Smooth muscle cell (in vitro differentiated cells): ENCODE results near the gene GNLY. TPM values are rescaled to one million over a fixed set of nuclear protein-coding genes. Genes with fewer than 3 reads are reported as not detected.

Experiments
- DNase-seq: peaks from one replicate; lab custom pipeline; 2025; ENCODE audit not compliant: unreplicated experiment; lab: John Stamatoyannopoulos, UW
- H2AFZ ChIP-seq: fragments of 200-600 bp; sonication (generic); 2 replicates; pipeline ENCODE4 v1.6.0; 2016; ENCODE audit warnings: antibody characterized with exemption, low read depth, mild to moderate bottlenecking
- H3F3A ChIP-seq: fragments of 200-600 bp; sonication (generic); 2 replicates; pipeline ENCODE4 v1.6.0; 2017; ENCODE audit warnings: antibody characterized with exemption, low read depth
- H3K27ac ChIP-seq: fragments of 200-600 bp; sonication (generic); 2 replicates; pipeline ENCODE4 v1.5.1; 2016; ENCODE audit warnings: low read depth, mild to moderate bottlenecking
- H3K27me3 ChIP-seq: fragments of 200-600 bp; sonication (generic); 2 replicates; pipeline ENCODE4 v1.6.1; 2016; ENCODE audit warnings: low read depth, mild to moderate bottlenecking
- H3K36me3 ChIP-seq: fragments of 200-600 bp; sonication (generic); 2 replicates; pipeline ENCODE4 v1.5.1; 2016; ENCODE audit warnings: low read depth
- H3K4me1 ChIP-seq: fragments of 200-600 bp; sonication (generic); 2 replicates; pipeline ENCODE4 v1.5.1; 2016; ENCODE audit warnings: low read depth
- H3K4me2 ChIP-seq: fragments of 200-600 bp; sonication (generic); 2 replicates; pipeline ENCODE4 v1.6.0; 2016; ENCODE audit warnings: mild to moderate bottlenecking
- H3K4me3 ChIP-seq: fragments of 200-600 bp; sonication (generic); 2 replicates; pipeline ENCODE4 v1.5.1; 2016; ENCODE audit warnings: mild to moderate bottlenecking
- H3K79me2 ChIP-seq: fragments of 200-600 bp; sonication (generic); 2 replicates; pipeline ENCODE4 v1.6.0; 2016; ENCODE audit warnings: low read depth, mild to moderate bottlenecking
- H3K9ac ChIP-seq: fragments of 200-600 bp; sonication (generic); 2 replicates; pipeline ENCODE4 v1.6.0; 2016; ENCODE audit warnings: low read depth
- H3K9me3 ChIP-seq: fragments of 200-600 bp; sonication (generic); replicated peaks from 2 replicates; pipeline ENCODE4 v1.5.1; 2016; ENCODE audit warnings: low read depth
- H4K20me1 ChIP-seq: fragments of 200-600 bp; sonication (generic); 2 replicates; pipeline ENCODE4 v1.6.0; 2016; ENCODE audit warnings: low read depth
- WGBS: methylation state at CpG from one replicate; pipeline ENCODE4 v1.1.7; 2016; ENCODE audit warnings: low lambda C conversion rate; 5-methylcytosine and 5-hydroxymethylcytosine counted together
- polyA plus RNA-seq: library from polyadenylated mRNA; unstranded; fragments of >200 nt; fragmentation: Nextera tagmentation; extraction: Ambion mirVana; gene quantifications from 2 replicates; pipeline ENCODE4 v1.2.1, GENCODE V29; 2016
- total RNA-seq: library from RNA; depleted of rRNA; stranded (reverse); fragments of >200 nt; gene quantifications from 2 replicates; pipeline ENCODE4 v1.2.3, GENCODE V29; 2014
- TF ChIP-seq, protein P1 (sequence below): fragments of 200-600 bp; sonication (generic); IDR thresholded peaks from 2 replicates; pipeline ENCODE4 v1.5.1; 2017; ENCODE audit warnings: borderline replicate concordance, mild to moderate bottlenecking, antibody characterized with exemption; ENCODE audit not compliant: insufficient read depth, poor library complexity, severe bottlenecking

Gene GNLY
- total and polyA plus RNA-seq, 2 experiments from 2014 or later = not detected

DNA sequence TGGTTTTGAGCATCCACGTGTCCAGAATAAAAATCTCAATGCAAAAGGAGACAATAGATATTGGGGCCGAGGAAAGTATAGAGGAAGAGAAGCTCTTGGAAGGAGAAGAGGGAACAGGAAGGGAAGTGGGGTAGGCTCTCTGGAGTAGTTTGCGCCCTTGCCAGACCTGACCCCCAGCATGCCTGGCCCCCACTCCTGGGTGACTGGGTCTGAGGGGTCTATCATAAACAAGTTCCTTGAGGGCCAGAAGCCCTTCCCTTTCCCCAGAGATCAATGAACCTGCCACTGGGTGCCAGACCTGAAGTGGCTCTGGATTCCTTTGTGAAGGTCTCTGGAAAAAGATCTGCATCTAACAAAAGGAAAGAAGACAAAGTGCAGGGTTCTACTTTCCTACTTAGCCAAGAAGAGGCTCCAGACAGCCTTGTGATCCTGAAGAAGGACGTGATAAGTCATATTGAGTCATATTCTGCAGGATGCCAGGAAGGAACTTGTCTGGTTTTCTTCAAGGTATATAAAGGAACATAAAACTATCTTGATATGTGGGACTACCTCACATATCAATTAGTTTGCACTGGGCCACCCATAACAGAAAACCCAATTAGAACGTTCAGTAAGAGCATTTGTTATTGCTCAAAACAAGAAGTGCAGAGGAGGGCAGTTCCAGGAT is 40.9 kb downstream of the GNLY start:
- H3K9me3 ChIP-seq = no peaks in the 10 kb centered on the region
- DNase-seq = no peak
- H3K9ac ChIP-seq = no peak overlapping the region
- no peak overlapping the region for H3K4me3 ChIP-seq
- WGBS = 73% methylated on average over 5 of the region's 5 CpGs
- no peak overlapping the region for H3K4me2 ChIP-seq
- H3K27ac ChIP-seq = no peak overlapping the region
- no peaks in the 10 kb centered on the region for H3K79me2 ChIP-seq
- H3K27me3 ChIP-seq = no peaks in the 10 kb centered on the region
- no peaks in the 10 kb centered on the region for H4K20me1 ChIP-seq
- no peaks in the 10 kb centered on the region for H3K4me1 ChIP-seq
- TF ChIP-seq, protein P1, sequence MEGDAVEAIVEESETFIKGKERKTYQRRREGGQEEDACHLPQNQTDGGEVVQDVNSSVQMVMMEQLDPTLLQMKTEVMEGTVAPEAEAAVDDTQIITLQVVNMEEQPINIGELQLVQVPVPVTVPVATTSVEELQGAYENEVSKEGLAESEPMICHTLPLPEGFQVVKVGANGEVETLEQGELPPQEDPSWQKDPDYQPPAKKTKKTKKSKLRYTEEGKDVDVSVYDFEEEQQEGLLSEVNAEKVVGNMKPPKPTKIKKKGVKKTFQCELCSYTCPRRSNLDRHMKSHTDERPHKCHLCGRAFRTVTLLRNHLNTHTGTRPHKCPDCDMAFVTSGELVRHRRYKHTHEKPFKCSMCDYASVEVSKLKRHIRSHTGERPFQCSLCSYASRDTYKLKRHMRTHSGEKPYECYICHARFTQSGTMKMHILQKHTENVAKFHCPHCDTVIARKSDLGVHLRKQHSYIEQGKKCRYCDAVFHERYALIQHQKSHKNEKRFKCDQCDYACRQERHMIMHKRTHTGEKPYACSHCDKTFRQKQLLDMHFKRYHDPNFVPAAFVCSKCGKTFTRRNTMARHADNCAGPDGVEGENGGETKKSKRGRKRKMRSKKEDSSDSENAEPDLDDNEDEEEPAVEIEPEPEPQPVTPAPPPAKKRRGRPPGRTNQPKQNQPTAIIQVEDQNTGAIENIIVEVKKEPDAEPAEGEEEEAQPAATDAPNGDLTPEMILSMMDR = no peak
- H2AFZ ChIP-seq = no peak overlapping the region
- H3F3A ChIP-seq = no peaks in the 10 kb centered on the region
- no peaks in the 10 kb centered on the region for H3K36me3 ChIP-seq

DNA sequence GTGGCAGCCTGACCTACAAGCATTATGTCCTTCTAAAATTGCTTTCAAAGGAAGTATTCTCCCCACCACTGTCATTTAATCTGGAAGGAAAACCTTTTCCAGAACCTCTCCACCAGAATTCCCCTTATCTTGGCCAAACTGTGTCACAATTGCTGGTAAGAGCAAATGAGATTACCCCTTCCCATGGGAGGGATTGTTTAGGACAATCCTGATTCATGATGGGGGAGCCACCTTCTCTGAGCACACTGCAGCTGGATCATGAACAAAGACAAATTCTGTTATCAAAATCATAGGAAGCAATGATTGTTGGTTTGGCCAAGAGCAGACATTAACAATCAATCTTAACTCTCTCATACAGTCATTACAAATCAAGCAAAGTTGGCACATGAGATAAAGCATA is 41.5 kb downstream of the GNLY start:
- no peak overlapping the region for H3K9ac ChIP-seq
- no peak overlapping the region for H3K4me2 ChIP-seq
- H3K36me3 ChIP-seq = no peaks in the 10 kb centered on the region
- no peaks in the 10 kb centered on the region for H3K4me1 ChIP-seq
- H3K4me3 ChIP-seq = no peak overlapping the region
- no peaks in the 10 kb centered on the region for H3K27me3 ChIP-seq
- no peaks in the 10 kb centered on the region for H3F3A ChIP-seq
- H3K9me3 ChIP-seq = no peaks in the 10 kb centered on the region
- no peak overlapping the region for H2AFZ ChIP-seq
- no peaks in the 10 kb centered on the region for H3K79me2 ChIP-seq
- H4K20me1 ChIP-seq = no peaks in the 10 kb centered on the region
- TF ChIP-seq, protein P1 = no peak
- no peak for DNase-seq
- no peak overlapping the region for H3K27ac ChIP-seq

- TF ChIP-seq, protein P1 = no peak
- Histone ChIP-seq H3K36me3 (no peaks in the 10 kb centered on the region), H3K27me3 (no peaks in the 10 kb centered on the region), H2AFZ (no peak overlapping the region), H3F3A (no peaks in the 10 kb centered on the region), H3K9me3 (no peaks in the 10 kb centered on the region), H3K4me1 (peaks cover 4% of the 10 kb centered on the region), H3K27ac (no peak overlapping the region), H3K9ac (no peak overlapping the region), H4K20me1 (no peaks in the 10 kb centered on the region), H3K79me2 (no peaks in the 10 kb centered on the region), H3K4me3 (no peak overlapping the region), H3K4me2 (no peak overlapping the region)
- WGBS = 97% methylated on average over 7 of the region's 7 CpGs
- DNase-seq = no peak
Observed at GRCh38 chr2:85736456-85737355, 42.5 kb downstream of the GNLY start.
